Measurements from ENCODE around the gene FOXC2.

The FOXC2 gene

DNA sequence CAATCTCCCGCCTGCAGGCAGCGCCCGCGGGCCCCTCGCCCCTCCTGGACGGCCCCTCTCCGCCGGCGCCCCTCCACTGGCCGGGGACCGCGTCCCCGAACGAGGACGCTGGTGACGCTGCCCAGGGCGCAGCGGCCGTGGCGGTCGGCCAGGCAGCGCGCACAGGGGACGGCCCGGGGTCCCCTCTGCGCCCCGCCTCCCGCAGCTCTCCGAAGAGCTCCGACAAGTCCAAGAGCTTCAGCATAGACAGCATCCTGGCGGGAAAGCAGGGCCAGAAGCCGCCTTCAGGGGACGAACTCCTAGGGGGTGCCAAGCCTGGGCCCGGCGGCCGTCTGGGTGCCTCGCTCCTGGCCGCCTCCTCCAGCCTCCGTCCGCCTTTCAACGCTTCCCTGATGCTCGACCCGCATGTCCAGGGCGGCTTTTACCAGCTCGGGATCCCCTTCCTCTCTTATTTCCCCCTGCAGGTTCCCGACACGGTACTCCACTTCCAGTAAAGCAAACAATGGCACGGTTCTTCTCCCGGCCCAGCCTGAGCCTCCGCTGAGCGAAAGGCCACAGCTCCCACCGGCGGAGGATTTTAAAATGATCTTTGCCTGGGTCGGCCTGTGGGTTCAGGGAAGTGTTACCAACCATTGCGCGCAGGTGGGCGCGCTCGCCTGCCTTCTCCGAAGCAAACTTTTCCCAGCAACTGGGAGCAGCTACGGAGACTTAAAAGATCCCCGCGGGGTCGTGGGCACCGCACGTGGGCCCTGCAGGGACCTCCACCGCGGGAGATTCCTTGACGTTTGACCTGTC lies 12.8 kb downstream of the FOXC2 start:
- TF ChIP-seq, protein P1, sequence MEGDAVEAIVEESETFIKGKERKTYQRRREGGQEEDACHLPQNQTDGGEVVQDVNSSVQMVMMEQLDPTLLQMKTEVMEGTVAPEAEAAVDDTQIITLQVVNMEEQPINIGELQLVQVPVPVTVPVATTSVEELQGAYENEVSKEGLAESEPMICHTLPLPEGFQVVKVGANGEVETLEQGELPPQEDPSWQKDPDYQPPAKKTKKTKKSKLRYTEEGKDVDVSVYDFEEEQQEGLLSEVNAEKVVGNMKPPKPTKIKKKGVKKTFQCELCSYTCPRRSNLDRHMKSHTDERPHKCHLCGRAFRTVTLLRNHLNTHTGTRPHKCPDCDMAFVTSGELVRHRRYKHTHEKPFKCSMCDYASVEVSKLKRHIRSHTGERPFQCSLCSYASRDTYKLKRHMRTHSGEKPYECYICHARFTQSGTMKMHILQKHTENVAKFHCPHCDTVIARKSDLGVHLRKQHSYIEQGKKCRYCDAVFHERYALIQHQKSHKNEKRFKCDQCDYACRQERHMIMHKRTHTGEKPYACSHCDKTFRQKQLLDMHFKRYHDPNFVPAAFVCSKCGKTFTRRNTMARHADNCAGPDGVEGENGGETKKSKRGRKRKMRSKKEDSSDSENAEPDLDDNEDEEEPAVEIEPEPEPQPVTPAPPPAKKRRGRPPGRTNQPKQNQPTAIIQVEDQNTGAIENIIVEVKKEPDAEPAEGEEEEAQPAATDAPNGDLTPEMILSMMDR (IDR thresholded peaks at IDR 0.05; ENCODE audit: extremely low read depth, missing control alignments), result no peak
- no peak for DNase-seq (ENCODE audit: low spot score)

DNA sequence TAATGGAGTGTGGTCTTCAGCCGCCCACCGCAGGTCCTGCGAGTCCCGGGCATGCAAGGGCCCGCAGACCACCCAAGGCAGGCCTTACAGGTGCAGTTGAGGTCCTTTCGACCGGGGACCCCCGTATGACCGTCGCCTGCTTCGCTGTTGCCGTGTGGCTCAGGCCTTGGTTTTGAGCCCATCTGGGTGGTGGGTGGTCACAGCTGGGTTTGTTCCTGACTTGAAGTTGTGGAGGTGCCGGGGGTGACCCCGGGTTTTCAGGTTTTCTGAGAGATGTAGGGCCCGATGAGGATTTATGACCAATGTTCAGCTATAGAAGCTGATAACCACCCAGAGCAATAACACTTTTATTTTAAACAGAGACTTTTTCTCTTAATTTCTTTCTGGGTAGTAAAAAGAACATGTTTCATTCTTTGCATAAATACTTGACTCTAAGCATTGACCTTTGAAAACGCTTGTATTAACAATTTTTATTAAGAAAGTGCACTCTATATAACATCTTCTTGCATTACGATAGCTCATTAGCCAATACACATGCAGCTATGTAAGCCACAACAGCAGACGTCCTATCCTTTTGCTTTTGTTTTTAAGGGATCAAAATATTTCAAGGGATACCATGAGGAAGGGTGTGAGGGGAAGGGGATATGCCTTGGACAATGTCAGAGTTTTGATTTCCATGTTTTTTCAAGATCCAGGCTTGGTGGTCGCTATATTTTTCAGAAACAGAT lies 13.6 kb downstream of the FOXC2 start:
- TF ChIP-seq, protein P1 (IDR thresholded peaks at IDR 0.05; ENCODE audit: extremely low read depth, missing control alignments), result no peak
- DNase-seq (ENCODE audit: low spot score), result no peak

DNA sequence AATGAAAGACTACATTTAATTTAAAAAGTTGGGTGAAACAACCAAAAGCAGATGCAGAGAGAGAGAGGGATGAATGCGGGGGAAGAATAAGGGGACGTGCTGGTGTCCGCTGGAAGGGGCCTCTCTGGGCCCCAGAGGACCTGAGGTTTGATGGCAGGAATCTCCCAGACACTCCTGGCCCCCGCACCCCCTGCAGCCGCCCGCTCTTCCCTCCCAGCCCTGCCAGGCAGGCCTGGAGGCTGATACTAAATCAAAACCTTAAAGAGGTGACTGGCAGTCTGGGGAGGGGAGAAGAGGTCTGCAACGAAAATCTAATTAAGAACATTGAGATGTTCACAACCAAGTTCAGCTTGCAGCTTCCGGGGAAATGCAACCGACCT lies 14.2 kb downstream of the FOXC2 start:
- no peak for DNase-seq (ENCODE audit: low spot score)
- TF ChIP-seq, protein P1 (IDR thresholded peaks at IDR 0.05; ENCODE audit: extremely low read depth, missing control alignments), result no peak

DNA sequence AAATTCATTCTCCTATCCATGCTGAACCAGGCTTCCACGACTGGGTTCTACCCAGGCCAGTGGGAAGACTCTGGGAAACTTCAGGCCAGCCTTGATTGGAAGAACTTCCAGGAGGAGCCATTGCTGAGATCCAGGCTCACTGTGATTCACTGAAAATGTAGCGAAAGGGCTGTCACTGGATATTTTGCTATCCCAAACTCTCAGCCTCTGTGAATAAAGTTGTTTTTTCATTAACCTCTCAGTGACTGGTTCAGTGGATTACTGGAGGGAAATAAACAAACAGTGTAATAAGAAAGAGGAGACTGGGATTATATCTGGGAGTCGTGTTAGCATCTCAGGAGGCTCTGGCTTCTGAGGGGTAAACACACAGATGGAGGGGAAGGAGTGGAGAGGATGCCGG lies 14.8 kb downstream of the FOXC2 start:
- TF ChIP-seq, protein P1 (IDR thresholded peaks at IDR 0.05; ENCODE audit: extremely low read depth, missing control alignments), result no peak
- no peak for DNase-seq (ENCODE audit: low spot score)

DNA sequence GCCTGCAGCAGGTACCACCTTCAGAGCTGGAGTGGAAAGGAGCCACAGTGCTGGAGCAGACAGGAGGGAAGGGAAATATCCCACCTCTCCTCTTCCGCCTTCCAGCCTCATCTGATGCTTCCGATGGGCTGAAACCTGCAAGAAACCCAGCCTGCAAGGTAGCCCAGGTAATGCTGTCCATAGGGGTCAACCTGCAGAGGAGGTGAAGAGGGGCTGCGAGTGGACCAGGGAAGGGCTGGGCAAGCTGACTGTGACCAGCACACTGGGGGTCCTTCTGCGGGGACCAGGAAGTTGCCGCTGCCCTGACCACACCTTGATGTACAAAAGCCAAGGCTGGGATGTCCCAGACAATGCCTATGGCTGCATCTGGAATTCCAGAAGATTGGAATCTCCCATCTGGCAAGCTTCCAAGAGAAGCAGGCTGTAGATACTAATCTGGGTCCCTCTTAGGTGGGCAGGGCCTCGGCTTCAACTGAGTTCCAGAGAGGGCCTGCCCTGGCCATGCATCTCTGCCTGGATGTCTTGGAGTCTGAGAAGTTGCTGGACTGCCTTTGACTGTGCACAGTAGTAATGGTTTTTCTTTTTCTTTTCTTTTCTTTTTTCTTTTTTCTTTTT lies 17.5 kb downstream of the FOXC2 start:
- DNase-seq (ENCODE audit: low spot score), result no peak
- TF ChIP-seq, protein P1 (IDR thresholded peaks at IDR 0.05; ENCODE audit: extremely low read depth, missing control alignments), result no peak

DNA sequence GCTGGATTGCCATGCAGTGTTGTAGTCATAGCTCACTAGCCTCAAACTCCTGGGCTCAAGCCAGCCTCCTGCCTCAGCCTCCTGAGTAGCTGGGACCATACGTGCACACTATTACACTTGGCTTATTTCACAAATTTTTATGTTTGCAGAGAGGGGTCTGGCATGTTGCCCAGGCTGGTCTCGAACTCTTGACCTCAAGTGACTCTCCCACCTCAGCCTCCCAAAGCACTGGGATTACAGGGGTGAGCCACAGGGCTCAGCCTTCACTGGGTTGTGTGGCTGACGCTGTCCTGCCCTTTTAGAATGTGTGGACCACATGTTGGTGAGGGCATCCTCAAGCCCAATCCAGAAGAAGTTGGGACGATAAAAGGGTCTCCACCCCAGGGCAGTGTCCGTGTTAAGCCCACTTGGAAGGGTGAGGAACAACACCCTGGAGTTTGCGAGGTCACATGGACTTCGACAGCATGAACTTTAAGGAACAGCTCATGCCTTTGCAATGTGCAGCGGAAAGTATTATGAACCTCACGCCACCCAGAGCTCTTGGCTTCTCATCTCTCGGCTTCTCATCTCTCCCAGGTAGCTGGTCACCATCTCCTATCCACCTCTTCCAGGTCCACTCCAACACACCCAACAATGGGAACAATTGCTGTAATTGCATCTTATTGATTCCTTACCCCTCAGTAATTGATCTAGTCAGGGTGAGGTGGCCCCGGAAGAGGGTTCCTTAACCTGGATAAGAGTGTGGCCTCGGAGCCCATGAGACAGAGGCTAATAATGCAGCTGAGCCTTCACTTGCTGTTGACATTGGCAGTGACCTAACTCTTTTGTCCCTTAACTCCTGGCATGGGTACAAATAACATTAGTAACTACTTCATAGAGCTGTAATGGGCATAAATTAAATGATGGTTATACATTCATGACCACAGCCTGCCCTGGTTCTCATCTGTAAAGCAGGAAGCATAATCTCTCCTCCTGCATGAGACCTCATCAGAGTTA lies 18.4 kb downstream of the FOXC2 start:
- DNase-seq (ENCODE audit: low spot score), result no peak
- TF ChIP-seq, protein P1 (IDR thresholded peaks at IDR 0.05; ENCODE audit: extremely low read depth, missing control alignments), result no peak
